ENCODE data around the gene KBTBD2. TPM values are rescaled to one million over a fixed set of nuclear protein-coding genes. Genes with fewer than 3 reads are reported as not detected.

Gene KBTBD2
- total and polyA plus RNA-seq, 2 of the 4 experiments (the other 2 are of a cell fraction), result 13.2 to 32.3 TPM

DNA sequence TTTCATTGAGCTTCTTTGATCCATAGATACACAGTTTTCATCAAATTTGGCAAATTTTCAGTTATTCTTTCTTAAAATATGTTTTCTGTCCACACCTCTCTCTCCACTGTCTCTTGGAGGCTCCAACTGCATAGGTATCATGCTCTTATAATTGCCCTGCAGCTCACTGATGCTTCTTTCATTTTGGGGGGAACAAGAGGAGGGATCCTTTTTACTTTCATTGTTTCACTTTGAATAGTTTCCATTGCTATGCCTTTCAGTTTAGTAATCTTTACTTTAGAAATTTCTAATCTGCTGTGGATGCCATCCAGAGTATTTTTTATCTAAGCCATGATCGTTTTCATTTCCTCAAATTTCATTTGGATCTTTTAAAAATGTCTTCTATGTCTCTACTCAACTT is 32.9 kb downstream of the KBTBD2 start:
- in situ Hi-C loops (cut with MboI; ENCODE audit: low sequenced_read_pairs), result no loop called here

More for the DNA sequence above, 32.9 kb downstream of the KBTBD2 start:
- H2AK5ac ChIP-seq (ENCODE audit: low read depth, low read length), result no peak overlapping the region
- H3K36me3 ChIP-seq (ENCODE audit: control insufficient read depth, insufficient read depth, low read length), result no peaks in the 10 kb centered on the region
- DNase-seq (no peak), ATAC-seq (ENCODE audit: low read depth) (no peak)
- no peak overlapping the region for H3K4me2 ChIP-seq (ENCODE audit: low read depth, low read length)
- no peak overlapping the region for H4K91ac ChIP-seq (ENCODE audit: insufficient read depth, low read depth, low read length)
- H3K79me1 ChIP-seq (ENCODE audit: low read depth in 1 of 2, low read length in 2 of 2), result no peaks in the 10 kb centered on the region
- intact Hi-C loops (cut with micrococcal nuclease) (no loop called here), dilution Hi-C loops (cut with HindIII; ENCODE audit: low sequenced_read_pairs, unreplicated experiment) (no loop called here)
- no peak overlapping the region for H2AK9ac ChIP-seq (replicated peaks; ENCODE audit: low read depth, low read length, poor library complexity)
- H3K23ac ChIP-seq (ENCODE audit: low read depth, low read length), result no peak overlapping the region
- no peak overlapping the region for H4K8ac ChIP-seq (ENCODE audit: low read depth in 2 of 2, low read length in 2 of 2)
- H4K20me1 ChIP-seq (ENCODE audit: insufficient read depth, low read length), result no peaks in the 10 kb centered on the region
- no peak overlapping the region for H3K9ac ChIP-seq (ENCODE audit: low read depth, low read length)
- BruUV-seq (replicated peaks), result no TSS peak
- no peak overlapping the region for H3K4ac ChIP-seq (ENCODE audit: low read depth, low read length)
- POLR2A ChIA-PET (ENCODE audit: unreplicated experiment), result no interaction called here
- no peak overlapping the region for H3K4me3 ChIP-seq (ENCODE audit: insufficient read depth, low read depth, low read length)
- no peak overlapping the region for H2BK120ac ChIP-seq (ENCODE audit: low read depth, low read length)
- no peak overlapping the region for H2AFZ ChIP-seq (replicated peaks; ENCODE audit: low read length, poor library complexity)
- TF ChIP-seq, protein P1, sequence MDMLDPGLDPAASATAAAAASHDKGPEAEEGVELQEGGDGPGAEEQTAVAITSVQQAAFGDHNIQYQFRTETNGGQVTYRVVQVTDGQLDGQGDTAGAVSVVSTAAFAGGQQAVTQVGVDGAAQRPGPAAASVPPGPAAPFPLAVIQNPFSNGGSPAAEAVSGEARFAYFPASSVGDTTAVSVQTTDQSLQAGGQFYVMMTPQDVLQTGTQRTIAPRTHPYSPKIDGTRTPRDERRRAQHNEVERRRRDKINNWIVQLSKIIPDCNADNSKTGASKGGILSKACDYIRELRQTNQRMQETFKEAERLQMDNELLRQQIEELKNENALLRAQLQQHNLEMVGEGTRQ (IDR thresholded peaks at IDR 0.05; ENCODE audit: low read depth, low read length), result no peak
- TF ChIP-seq NFE2L2 (IDR thresholded peaks at IDR 0.05; ENCODE audit: low read depth, low read length) (no peak), RFX5 (IDR thresholded peaks at IDR 0.05; ENCODE audit: low read depth, low read length) (no peak), CEBPB (IDR thresholded peaks at IDR 0.05; ENCODE audit: low read depth, low read length) (no peak), RAD21 (IDR thresholded peaks at IDR 0.05; ENCODE audit: low read length) (no peak), MAFK (IDR thresholded peaks at IDR 0.05; ENCODE audit: low read depth, low read length) (no peak), RCOR1 (IDR thresholded peaks at IDR 0.05; ENCODE audit: insufficient replicate concordance, low read length) (no peak), MAZ (IDR thresholded peaks at IDR 0.05; ENCODE audit: borderline replicate concordance, low read depth, low read length) (no peak), CHD1 (IDR thresholded peaks at IDR 0.05; ENCODE audit: low read depth, low read length) (no peak), FOS (IDR thresholded peaks at IDR 0.05; ENCODE audit: low read depth, low read length) (no peak), MXI1 (IDR thresholded peaks at IDR 0.05; ENCODE audit: borderline replicate concordance, low read depth, low read length) (no peak), POLR2A (IDR thresholded peaks at IDR 0.05; ENCODE audit: low read depth, low read length) (no peak), BHLHE40 (IDR thresholded peaks at IDR 0.05; ENCODE audit: low read depth, low read length) (no peak), SMC3 (IDR thresholded peaks at IDR 0.05; ENCODE audit: low read depth, low read length) (no peak), CTCF (conservative IDR thresholded peaks at IDR 0.05; ENCODE audit: low read depth, low read length) (no peak)
- TF ChIP-seq, protein P2, sequence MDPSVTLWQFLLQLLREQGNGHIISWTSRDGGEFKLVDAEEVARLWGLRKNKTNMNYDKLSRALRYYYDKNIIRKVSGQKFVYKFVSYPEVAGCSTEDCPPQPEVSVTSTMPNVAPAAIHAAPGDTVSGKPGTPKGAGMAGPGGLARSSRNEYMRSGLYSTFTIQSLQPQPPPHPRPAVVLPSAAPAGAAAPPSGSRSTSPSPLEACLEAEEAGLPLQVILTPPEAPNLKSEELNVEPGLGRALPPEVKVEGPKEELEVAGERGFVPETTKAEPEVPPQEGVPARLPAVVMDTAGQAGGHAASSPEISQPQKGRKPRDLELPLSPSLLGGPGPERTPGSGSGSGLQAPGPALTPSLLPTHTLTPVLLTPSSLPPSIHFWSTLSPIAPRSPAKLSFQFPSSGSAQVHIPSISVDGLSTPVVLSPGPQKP (IDR thresholded peaks at IDR 0.05; ENCODE audit: borderline replicate concordance, low read depth, low read length), result no peak
- H4K5ac ChIP-seq (ENCODE audit: low read depth, low read length), result no peak overlapping the region
- no CpG with 5 or more reads among the region's 1 CpG for WGBS, 2 experiments (ENCODE audit: extremely low coverage in 2 of 2, insufficient read length in 1 of 2)
- H3K4me1 ChIP-seq (ENCODE audit: control insufficient read depth, insufficient read depth, low read length), result no peaks in the 10 kb centered on the region
- no peak overlapping the region for H2BK20ac ChIP-seq (ENCODE audit: low read depth, low read length)
- no peaks in the 10 kb centered on the region; the same call in 1 of the 2 replicates for H3K27me3 ChIP-seq (ENCODE audit: control insufficient read depth, insufficient read depth, low read length)
- no peaks in the 10 kb centered on the region; the same call in none of the 2 replicates for H3K9me1 ChIP-seq (ENCODE audit: insufficient read depth, low read length)
- H3K27ac ChIP-seq (ENCODE audit: insufficient read depth, low read length), result no peak overlapping the region
- CTCF ChIA-PET, result interaction anchor here (0.7 kb wide), 1 partner anchor 26 kb away, joined by 3 read pairs; no protein-coding TSS in a partner anchor
- no peak overlapping the region for H2BK5ac ChIP-seq (ENCODE audit: low read depth, low read length, poor library complexity, severe bottlenecking)
- no peak overlapping the region for H3K18ac ChIP-seq (ENCODE audit: low read depth, low read length)
- no peak overlapping the region for H2BK15ac ChIP-seq (ENCODE audit: low read depth, low read length)
- H3K56ac ChIP-seq (ENCODE audit: extremely low read depth, insufficient read depth, low read length), result no peak overlapping the region
- H3K9me3 ChIP-seq (ENCODE audit: control insufficient read depth, insufficient read depth, low read length), result no peaks in the 10 kb centered on the region
- no peak overlapping the region for H3K14ac ChIP-seq (replicated peaks; ENCODE audit: low read depth, low read length)
